Ishikawa (cell line): ENCODE data around the gene MEP1A.

ENCODE experiments used
- CEBPB ChIP-seq: IDR thresholded peaks from 2 replicates; pipeline ENCODE4 v1.6.1; 2012
- CREB1 ChIP-seq: IDR thresholded peaks from 2 replicates; pipeline ENCODE4 v1.6.1; 2012; ENCODE audit warnings: low read depth
- EGR1 ChIP-seq: IDR thresholded peaks from 2 replicates; pipeline ENCODE4 v1.6.1; 2012
- EP300 ChIP-seq: IDR thresholded peaks from 2 replicates; pipeline ENCODE4 v1.6.1; 2012; ENCODE audit warnings: borderline replicate concordance
- NFIC ChIP-seq: IDR thresholded peaks from 2 replicates; pipeline ENCODE4 v1.6.1; 2012
- RAD21 ChIP-seq: IDR thresholded peaks from 2 replicates; pipeline ENCODE4 v1.6.1; 2012; ENCODE audit warnings: low read depth
- TAF1 ChIP-seq: IDR thresholded peaks from 2 replicates; pipeline ENCODE4 v1.6.1; 2012; ENCODE audit warnings: low read depth, mild to moderate bottlenecking
- TCF12 ChIP-seq: IDR thresholded peaks from 2 replicates; pipeline ENCODE4 v1.6.1; 2012; ENCODE audit warnings: low read depth
- TEAD4 ChIP-seq: IDR thresholded peaks from 2 replicates; pipeline ENCODE4 v1.6.1; 2012
- YY1 ChIP-seq: IDR thresholded peaks from 2 replicates; pipeline ENCODE4 v1.6.1; 2012; ENCODE audit warnings: low read depth
- ZBTB7A ChIP-seq: IDR thresholded peaks from 2 replicates; pipeline ENCODE4 v1.6.1; 2012; ENCODE audit warnings: low read depth
- TF ChIP-seq, protein P1 (sequence below): IDR thresholded peaks from 2 replicates; pipeline ENCODE4 v1.6.1; 2012; ENCODE audit warnings: low read depth, mild to moderate bottlenecking
- TF ChIP-seq, protein P2 (sequence below): IDR thresholded peaks from 2 replicates; pipeline ENCODE4 v1.6.1; 2012
- TF ChIP-seq, protein P3 (sequence below): IDR thresholded peaks from 2 replicates; pipeline ENCODE4 v1.6.1; 2012

DNA sequence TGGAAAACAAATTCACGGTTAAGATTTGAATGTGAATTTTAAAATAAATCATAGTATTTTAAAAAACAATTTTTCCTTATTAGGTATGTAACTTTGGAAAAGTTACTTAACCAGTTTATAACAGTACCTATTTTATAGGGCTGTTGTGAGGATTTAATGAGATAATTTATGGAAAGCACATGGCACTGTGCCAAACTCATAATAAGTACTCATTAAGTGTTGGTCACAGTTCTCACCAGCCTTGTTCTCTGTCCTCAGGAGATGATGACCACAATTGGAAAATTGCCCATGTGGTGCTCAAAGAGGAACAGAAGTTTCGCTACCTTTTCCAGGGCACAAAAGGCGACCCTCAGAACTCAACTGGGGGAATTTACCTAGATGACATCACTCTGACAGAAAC, 39.6 kb downstream of the MEP1A start:
- TF ChIP-seq TAF1 (no peak), YY1 (no peak), TEAD4 (no peak), EP300 (no peak), CEBPB (no peak), CREB1 (no peak), NFIC (0 out of 2 replicates have a peak, but pooled peaks have one; percentile 14), RAD21 (no peak), EGR1 (no peak), TCF12 (no peak), ZBTB7A (no peak)
- TF ChIP-seq, protein P1, sequence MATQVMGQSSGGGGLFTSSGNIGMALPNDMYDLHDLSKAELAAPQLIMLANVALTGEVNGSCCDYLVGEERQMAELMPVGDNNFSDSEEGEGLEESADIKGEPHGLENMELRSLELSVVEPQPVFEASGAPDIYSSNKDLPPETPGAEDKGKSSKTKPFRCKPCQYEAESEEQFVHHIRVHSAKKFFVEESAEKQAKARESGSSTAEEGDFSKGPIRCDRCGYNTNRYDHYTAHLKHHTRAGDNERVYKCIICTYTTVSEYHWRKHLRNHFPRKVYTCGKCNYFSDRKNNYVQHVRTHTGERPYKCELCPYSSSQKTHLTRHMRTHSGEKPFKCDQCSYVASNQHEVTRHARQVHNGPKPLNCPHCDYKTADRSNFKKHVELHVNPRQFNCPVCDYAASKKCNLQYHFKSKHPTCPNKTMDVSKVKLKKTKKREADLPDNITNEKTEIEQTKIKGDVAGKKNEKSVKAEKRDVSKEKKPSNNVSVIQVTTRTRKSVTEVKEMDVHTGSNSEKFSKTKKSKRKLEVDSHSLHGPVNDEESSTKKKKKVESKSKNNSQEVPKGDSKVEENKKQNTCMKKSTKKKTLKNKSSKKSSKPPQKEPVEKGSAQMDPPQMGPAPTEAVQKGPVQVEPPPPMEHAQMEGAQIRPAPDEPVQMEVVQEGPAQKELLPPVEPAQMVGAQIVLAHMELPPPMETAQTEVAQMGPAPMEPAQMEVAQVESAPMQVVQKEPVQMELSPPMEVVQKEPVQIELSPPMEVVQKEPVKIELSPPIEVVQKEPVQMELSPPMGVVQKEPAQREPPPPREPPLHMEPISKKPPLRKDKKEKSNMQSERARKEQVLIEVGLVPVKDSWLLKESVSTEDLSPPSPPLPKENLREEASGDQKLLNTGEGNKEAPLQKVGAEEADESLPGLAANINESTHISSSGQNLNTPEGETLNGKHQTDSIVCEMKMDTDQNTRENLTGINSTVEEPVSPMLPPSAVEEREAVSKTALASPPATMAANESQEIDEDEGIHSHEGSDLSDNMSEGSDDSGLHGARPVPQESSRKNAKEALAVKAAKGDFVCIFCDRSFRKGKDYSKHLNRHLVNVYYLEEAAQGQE: no peak
- TF ChIP-seq, protein P2, sequence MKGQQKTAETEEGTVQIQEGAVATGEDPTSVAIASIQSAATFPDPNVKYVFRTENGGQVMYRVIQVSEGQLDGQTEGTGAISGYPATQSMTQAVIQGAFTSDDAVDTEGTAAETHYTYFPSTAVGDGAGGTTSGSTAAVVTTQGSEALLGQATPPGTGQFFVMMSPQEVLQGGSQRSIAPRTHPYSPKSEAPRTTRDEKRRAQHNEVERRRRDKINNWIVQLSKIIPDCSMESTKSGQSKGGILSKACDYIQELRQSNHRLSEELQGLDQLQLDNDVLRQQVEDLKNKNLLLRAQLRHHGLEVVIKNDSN: no peak
- TF ChIP-seq, protein P3, sequence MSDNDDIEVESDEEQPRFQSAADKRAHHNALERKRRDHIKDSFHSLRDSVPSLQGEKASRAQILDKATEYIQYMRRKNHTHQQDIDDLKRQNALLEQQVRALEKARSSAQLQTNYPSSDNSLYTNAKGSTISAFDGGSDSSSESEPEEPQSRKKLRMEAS: no peak
